C4-2B (cell line): ENCODE data around the gene CASP8.

Source experiments
- ZFX ChIP-seq: fragments of 450-650 bp; IDR thresholded peaks from 2 replicates; pipeline ENCODE4 v1.6.1; 2017
- TF ChIP-seq, protein P1 (sequence below): fragments of 450-650 bp; conservative IDR thresholded peaks from 2 replicates; pipeline ENCODE4 v1.5.1; 2017; ENCODE audit warnings: mild to moderate bottlenecking

DNA sequence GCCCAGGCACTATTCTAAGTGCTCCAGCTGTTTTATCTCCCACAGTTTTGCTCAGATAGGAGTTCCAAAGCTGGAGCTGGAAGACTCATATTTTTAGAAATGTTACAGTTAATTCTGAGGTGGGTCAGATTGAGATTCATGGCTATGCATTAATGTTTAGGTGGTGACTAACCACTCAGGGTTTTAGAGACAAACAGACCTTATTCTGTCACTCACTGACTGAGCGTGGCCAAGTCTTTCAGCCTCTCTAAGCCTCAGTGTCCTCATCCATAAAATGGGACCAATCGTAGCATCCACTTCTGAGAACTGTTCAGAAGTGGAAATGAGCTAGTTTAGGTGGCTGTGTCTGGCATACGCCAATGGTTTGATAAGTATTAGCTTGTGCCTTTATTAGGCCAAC lies 4.3 kb upstream of the CASP8 start:
- TF ChIP-seq, protein P1, sequence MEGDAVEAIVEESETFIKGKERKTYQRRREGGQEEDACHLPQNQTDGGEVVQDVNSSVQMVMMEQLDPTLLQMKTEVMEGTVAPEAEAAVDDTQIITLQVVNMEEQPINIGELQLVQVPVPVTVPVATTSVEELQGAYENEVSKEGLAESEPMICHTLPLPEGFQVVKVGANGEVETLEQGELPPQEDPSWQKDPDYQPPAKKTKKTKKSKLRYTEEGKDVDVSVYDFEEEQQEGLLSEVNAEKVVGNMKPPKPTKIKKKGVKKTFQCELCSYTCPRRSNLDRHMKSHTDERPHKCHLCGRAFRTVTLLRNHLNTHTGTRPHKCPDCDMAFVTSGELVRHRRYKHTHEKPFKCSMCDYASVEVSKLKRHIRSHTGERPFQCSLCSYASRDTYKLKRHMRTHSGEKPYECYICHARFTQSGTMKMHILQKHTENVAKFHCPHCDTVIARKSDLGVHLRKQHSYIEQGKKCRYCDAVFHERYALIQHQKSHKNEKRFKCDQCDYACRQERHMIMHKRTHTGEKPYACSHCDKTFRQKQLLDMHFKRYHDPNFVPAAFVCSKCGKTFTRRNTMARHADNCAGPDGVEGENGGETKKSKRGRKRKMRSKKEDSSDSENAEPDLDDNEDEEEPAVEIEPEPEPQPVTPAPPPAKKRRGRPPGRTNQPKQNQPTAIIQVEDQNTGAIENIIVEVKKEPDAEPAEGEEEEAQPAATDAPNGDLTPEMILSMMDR, result no peak
- no peak for TF ChIP-seq ZFX
